NAMALWA (cell line): ENCODE results near the gene P4HA1.
"Not testable (repeated sequence)": the region's sequence is repeated elsewhere in the genome, so short reads cannot be mapped to it uniquely, and the experiment has no call there.

ENCODE experiments used
- DNase-seq: peaks from one replicate; pipeline ENCODE4 v3.0.0-alpha.2; 2015; ENCODE audit warnings: low spot score

Gene P4HA1

GRCh38 chr10:73096449-73097304, at the start of gene P4HA1:
TSS of gene P4HA1 (minus strand) at chr10:73096866. CDS start at chr10:73074883, 21,983 bp downstream.
- DNase-seq: peak; percentile 94

GRCh38 chr10:73141603-73142002, 44.9 kb upstream of the P4HA1 start:
- no peak for DNase-seq

DNA sequence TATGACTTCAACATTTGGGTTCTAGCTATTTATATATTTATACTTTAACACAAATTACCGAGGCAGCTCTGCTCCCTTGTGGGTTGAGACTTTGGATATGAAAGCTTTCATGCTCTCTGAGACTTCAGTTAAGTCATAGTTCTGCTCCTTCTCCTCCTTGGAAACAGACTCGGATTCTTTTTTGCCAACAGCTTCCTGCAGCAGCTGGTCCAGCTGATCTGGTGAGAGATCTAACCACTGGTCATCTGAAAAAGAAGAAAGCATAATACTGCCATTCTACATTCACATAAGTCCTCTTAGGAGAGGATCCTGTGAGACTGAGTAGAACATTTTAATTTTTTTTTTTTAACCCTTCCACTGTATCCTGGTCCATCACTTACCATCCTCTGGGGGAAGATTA, 42.6 kb upstream of the P4HA1 start:
- no peak for DNase-seq

DNA sequence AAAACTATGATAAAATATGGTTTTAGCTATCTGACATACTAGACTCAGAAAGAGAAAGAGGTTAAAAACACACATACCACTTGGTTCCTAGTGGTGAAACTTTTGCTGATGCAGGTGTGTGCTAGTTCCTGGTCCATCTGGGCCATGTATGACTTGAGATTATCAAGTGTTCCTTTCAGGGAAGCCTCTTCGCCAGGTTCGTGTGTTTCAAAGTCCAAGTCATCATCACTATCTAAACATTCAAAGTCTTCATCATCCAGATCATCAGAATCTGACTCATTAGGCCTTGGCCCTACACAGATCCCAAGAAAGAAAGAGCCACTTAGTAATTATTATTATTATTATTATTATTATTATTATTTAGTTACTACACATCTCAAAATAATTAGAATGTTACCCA, 40.0 kb upstream of the P4HA1 start:
- no peak for DNase-seq

- DNase-seq: no peak
Observed at GRCh38 chr10:73134727-73135126, 38.1 kb upstream of the P4HA1 start.

DNA sequence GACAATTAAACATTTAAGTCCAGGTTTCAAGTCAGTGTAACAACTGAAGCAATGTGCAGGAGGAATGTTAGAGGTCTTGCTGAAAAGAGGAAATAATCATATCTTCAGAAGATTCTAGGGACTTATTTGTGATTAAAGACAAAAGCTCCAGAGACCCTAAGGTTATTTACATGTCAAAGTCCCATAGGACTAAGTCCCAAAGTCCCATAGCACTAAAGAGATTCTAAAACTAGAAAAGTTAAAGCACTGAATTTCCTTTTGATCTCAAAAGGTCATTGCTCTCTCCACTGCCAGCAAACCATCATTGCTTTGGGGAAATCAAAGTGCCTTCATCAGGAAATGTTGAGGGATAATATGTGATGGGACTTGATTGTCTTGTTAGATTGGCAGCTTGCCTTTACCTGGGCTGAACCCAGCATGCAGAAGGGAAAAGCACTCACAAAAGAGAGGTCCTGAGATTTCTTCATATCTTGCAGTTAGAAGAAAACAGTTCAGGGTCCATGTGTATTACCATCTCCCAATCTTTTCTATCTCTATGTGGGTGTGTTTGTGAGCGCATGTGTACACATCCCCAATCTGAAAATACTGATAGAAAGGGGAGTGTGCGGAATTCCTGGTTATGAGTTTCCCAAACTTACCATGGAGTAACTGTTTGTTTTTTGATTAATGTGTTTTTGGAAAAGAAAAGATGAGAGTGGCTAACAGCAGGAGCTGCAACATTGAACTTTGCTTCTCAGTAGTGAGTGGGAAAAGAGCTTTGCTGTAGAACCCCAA, 35.4 kb upstream of the P4HA1 start:
- no peak for DNase-seq

- no peak for DNase-seq
Observed at GRCh38 chr10:73131301-73131700, 34.6 kb upstream of the P4HA1 start.

GRCh38 chr10:73126343-73126742, 29.7 kb upstream of the P4HA1 start:
- no peak for DNase-seq

DNA sequence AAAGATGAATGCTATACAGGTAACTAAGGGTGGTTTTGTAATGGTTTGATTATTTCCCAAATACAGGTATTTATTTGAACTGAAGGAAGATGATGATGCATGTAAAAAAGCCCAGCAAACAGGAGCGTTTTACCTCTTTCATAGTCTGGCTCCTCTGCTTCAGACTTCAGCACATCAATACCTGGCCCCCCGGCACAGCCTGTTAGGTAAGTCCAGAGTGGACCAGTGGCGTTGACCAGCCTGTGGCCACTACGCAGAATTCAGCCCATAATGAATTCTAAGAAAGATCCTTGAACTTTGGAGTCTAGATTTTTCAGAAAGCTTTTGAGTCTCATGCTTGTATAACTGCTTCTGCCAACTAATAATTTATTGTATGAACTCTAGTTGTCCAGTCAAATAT, 23.3 kb upstream of the P4HA1 start:
- no peak for DNase-seq

GRCh38 chr10:73119457-73119856, 22.8 kb upstream of the P4HA1 start:
- DNase-seq: no peak

GRCh38 chr10:73117976-73118743, 21.5 kb upstream of the P4HA1 start:
- DNase-seq: no peak

DNA sequence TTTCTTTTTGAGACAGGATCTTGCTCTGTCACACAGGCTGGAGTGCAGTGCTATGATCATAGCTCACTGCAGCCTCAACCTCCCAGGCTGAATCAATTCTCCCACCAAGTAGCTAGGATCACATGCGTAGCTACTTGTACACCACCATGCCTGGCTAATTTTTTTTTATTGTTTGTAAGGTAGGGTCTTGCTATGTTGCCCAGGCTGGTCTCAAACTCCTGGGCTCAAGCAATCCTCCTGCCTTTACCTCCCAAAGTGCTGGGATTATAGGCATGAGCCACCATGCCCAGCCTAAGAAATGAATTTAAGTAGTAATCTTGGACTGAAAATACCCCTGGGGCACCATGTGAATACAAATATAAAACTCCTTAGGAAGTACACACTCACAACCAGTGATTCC, 19.4 kb upstream of the P4HA1 start:
- DNase-seq: no peak

- DNase-seq: no peak
Observed at GRCh38 chr10:73113551-73113950, 16.9 kb upstream of the P4HA1 start.

GRCh38 chr10:73112032-73112431, 15.4 kb upstream of the P4HA1 start:
- not testable (repeated sequence) for DNase-seq

DNA sequence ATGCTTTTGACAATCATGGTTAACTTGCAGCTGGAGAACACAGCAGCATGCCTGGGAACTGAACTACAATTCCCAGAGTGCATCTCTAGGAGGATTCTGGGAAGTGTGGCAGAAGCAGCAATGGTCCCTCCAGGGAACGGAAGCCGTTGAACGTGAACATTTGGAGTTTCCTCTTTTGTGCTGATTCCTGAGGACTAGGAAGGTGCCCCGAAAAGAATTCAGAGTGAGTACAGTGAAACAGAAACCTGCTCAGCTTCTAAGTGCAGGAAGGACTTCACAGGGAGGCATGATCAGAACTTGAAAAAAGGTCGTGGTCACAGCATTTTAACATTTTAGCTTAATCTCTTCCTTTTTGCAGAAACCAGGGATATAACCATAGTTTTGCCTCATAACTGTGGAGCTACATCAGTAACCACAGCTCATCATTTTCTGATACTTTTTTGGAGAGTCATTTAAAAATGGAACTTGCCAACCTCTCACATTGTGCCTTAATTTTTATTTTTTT, 13.7 kb upstream of the P4HA1 start, which contains the start of gene NUDT13:
Gene NUDT13 (plus strand): TSS at position 111 of the 505 bp plus-strand sequence. CDS start 3,911 bp downstream, outside the sequence.
- DNase-seq: no peak

DNA sequence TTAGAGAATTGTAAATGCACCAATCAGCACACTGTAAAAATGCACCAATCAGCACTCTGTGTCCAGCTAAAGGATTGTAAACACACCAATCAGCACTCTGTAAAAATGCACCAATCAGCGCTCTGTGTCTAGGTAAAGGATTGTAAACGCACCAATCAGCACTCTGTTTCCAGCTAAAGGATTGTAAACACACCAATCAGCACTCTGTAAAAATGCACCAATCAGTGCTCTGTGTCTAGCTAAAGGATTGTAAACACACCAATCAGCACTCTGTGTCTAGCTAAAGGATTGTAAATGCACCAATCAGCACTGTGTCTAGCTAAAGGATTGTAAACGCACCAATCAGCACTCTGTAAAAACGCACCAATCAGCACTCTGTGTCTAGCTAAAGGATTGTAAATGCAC, 12.6 kb upstream of the P4HA1 start:
- DNase-seq: peak; percentile 5

GRCh38 chr10:73106301-73106700, 9.6 kb upstream of the P4HA1 start:
- DNase-seq: no peak

DNA sequence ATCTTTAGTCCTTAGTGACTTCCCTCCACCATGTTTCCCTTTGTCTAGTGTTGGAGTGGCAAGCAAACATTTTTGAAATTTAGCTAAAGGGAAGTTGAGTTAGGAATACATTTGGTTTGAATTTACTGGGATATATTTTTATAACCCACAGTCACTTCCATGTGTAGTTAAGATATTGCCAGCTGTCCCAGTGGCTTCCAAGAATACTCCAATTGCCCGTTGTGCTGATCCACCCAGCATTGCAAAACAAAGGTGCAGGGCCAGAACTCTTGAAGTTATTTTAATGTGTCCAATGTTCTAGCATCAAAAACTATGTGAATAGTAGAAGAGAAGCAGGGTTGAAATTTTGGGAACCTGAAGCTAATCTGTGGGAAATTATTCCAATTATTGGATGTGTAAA, 2.5 kb upstream of the P4HA1 start:
- no peak for DNase-seq

- DNase-seq: no peak
Observed at GRCh38 chr10:73097305-73097670, 622 bp upstream of the P4HA1 start.

GRCh38 chr10:73096041-73096448, 621 bp downstream of the P4HA1 start:
- DNase-seq: peak; percentile 69

DNA sequence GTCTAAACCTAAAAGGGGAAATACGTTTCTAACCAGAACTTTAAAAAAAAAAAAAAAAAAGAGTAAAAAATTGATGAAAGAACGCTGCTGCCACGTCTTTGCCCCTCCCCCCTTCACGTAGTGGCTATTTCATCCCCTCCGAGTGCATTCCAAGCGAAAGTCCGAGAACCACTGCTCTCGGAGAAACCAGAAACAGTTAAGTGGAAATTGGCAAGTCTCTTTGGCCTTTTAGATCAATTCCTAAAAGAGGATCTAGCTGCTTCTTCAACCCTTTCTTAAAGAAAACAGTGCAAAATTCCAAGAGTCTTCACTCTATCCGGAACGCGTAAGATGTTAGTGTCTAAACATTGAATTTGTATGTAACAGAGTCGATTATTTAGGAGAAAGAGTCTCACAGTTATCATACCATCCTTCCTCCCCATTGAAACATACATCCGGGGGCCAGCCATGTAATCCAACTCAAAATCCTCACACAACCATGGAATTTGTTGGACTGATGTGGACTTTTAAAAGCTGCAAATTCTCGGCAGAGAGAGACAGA, 1.1 kb downstream of the P4HA1 start:
- DNase-seq: peak; percentile 47

DNA sequence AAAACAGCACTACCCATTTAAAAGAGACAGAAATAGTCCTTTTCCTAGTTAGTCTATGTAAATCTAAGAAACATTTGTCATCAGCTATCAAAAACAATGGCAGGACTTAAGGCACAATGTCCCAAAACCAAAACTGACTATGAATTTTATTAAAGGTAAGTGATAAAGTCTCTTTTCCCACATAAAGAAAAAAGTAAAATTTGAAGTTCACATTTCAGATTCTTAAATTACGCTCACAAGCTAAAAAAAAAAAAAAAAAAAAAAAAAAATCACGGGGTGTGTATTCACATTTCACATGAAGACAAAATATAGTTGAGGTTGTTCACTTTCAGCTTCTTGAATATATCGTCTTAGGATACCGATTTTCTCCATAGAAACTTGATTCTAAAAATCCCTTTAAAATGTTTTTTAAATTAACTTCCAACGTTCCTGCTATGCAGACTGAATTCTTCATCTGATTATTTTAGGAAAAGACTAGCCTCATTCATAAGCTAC, 1.6 kb downstream of the P4HA1 start:
- no peak for DNase-seq
